Measurements from ENCODE around the gene ENTPD1. TPM values are rescaled to one million over a fixed set of nuclear protein-coding genes. Genes with fewer than 3 reads are reported as not detected.
"Not testable (repeated sequence)": the region's sequence is repeated elsewhere in the genome, so short reads cannot be mapped to it uniquely, and the experiment has no call there.

Gene ENTPD1
- total RNA-seq, 2 experiments from 2014 or later: 0.26 to 0.35 TPM

GRCh38 chr10:95767884-95768556 lies 12.1 kb downstream of the ENTPD1 start:
- no peaks in the 10 kb centered on the region for H3K27me3 Mint-ChIP-seq (ENCODE audit: low read depth)
- H3K9me3 Mint-ChIP-seq: no peaks in the 10 kb centered on the region
- CTCF ChIA-PET: no interaction called here
- intact Hi-C loops (cut with micrococcal nuclease): no loop called here
- no peak overlapping the region for H3K27ac Mint-ChIP-seq
- H3K4me3 Mint-ChIP-seq: no peak overlapping the region
- no peaks in the 10 kb centered on the region for H3K4me1 Mint-ChIP-seq (ENCODE audit: low read depth)
- no peaks in the 10 kb centered on the region for H3K36me3 Mint-ChIP-seq (ENCODE audit: low read depth)
- no peak for DNase-seq

- Mint-ChIP-seq H3K27me3 (ENCODE audit: low read depth) (no peaks in the 10 kb centered on the region), H3K36me3 (ENCODE audit: low read depth) (no peaks in the 10 kb centered on the region), H3K4me1 (ENCODE audit: low read depth) (no peaks in the 10 kb centered on the region), H3K4me3 (no peak overlapping the region), H3K27ac (no peak overlapping the region), H3K9me3 (no peaks in the 10 kb centered on the region)
- intact Hi-C loops (cut with micrococcal nuclease): no loop called here
- CTCF ChIA-PET: no interaction called here
- DNase-seq: no peak
Measured at GRCh38 chr10:95770084-95770720, 14.2 kb downstream of the ENTPD1 start.

- H3K36me3 Mint-ChIP-seq (ENCODE audit: low read depth); H3K27ac Mint-ChIP-seq; H3K27me3 Mint-ChIP-seq (ENCODE audit: low read depth); DNase-seq; intact Hi-C loops (cut with micrococcal nuclease); H3K4me1 Mint-ChIP-seq (ENCODE audit: low read depth); H3K9me3 Mint-ChIP-seq; H3K4me3 Mint-ChIP-seq; CTCF ChIA-PET: not testable (repeated sequence)
Measured at GRCh38 chr10:95773454-95773853, 17.5 kb downstream of the ENTPD1 start.

- CTCF ChIA-PET: interaction anchor here (0.6 kb wide), 1 partner anchor 83 kb away, joined by 3 read pairs; no protein-coding TSS in a partner anchor
Measured at GRCh38 chr10:95777638-95778037, 21.7 kb downstream of the ENTPD1 start.

GRCh38 chr10:95782318-95782717 lies 26.4 kb downstream of the ENTPD1 start:
- no peaks in the 10 kb centered on the region for H3K9me3 Mint-ChIP-seq
- H3K4me1 Mint-ChIP-seq (ENCODE audit: low read depth): no peaks in the 10 kb centered on the region
- H3K36me3 Mint-ChIP-seq (ENCODE audit: low read depth): peaks cover 1% of the 10 kb centered on the region
- no peak overlapping the region for H3K4me3 Mint-ChIP-seq
- intact Hi-C loops (cut with micrococcal nuclease): no loop called here
- no peak overlapping the region for H3K27ac Mint-ChIP-seq
- peaks cover 23% of the 10 kb centered on the region for H3K27me3 Mint-ChIP-seq (ENCODE audit: low read depth)
- CTCF ChIA-PET: no interaction called here
- DNase-seq: no peak

More at GRCh38 chr10:95777638-95778037, 21.7 kb downstream of the ENTPD1 start:
- intact Hi-C loops (cut with micrococcal nuclease); H3K27ac Mint-ChIP-seq; H3K4me1 Mint-ChIP-seq (ENCODE audit: low read depth); DNase-seq; H3K4me3 Mint-ChIP-seq; H3K36me3 Mint-ChIP-seq (ENCODE audit: low read depth); H3K9me3 Mint-ChIP-seq: not testable (repeated sequence)
- peaks cover 22% of the 10 kb centered on the region for H3K27me3 Mint-ChIP-seq (ENCODE audit: low read depth)

- DNase-seq: no peak
- intact Hi-C loops (cut with micrococcal nuclease): no loop called here
- CTCF ChIA-PET: interaction anchor here (0.7 kb wide), 1 partner anchor 141 kb away, joined by 5 read pairs; no protein-coding TSS in a partner anchor
- Mint-ChIP-seq H3K9me3 (no peaks in the 10 kb centered on the region), H3K4me3 (no peak overlapping the region), H3K36me3 (ENCODE audit: low read depth) (no peaks in the 10 kb centered on the region), H3K4me1 (ENCODE audit: low read depth) (no peaks in the 10 kb centered on the region), H3K27me3 (ENCODE audit: low read depth) (peaks cover 19% of the 10 kb centered on the region), H3K27ac (no peak overlapping the region)
Measured at GRCh38 chr10:95783741-95784140, 27.8 kb downstream of the ENTPD1 start.

- no peaks in the 10 kb centered on the region for H3K36me3 Mint-ChIP-seq (ENCODE audit: low read depth)
- peaks cover 15% of the 10 kb centered on the region for H3K27me3 Mint-ChIP-seq (ENCODE audit: low read depth)
- no peak for DNase-seq
- no peaks in the 10 kb centered on the region for H3K9me3 Mint-ChIP-seq
- intact Hi-C loops (cut with micrococcal nuclease): no loop called here
- no peak overlapping the region for H3K4me3 Mint-ChIP-seq
- CTCF ChIA-PET: interaction anchor here (0.7 kb wide), 1 partner anchor 140 kb away, joined by 5 read pairs; no protein-coding TSS in a partner anchor
- H3K4me1 Mint-ChIP-seq (ENCODE audit: low read depth): no peaks in the 10 kb centered on the region
- no peak overlapping the region for H3K27ac Mint-ChIP-seq
Measured at GRCh38 chr10:95784279-95784913, 28.4 kb downstream of the ENTPD1 start.

GRCh38 chr10:95785317-95785716 lies 29.4 kb downstream of the ENTPD1 start:
- Mint-ChIP-seq H3K27ac (no peak overlapping the region), H3K27me3 (ENCODE audit: low read depth) (peaks cover 14% of the 10 kb centered on the region), H3K9me3 (no peaks in the 10 kb centered on the region), H3K4me3 (no peak overlapping the region), H3K4me1 (ENCODE audit: low read depth) (no peaks in the 10 kb centered on the region), H3K36me3 (ENCODE audit: low read depth) (no peaks in the 10 kb centered on the region)
- intact Hi-C loops (cut with micrococcal nuclease): no loop called here
- no peak for DNase-seq
- CTCF ChIA-PET: no interaction called here

GRCh38 chr10:95785942-95786669 lies 30.1 kb downstream of the ENTPD1 start:
- H3K36me3 Mint-ChIP-seq (ENCODE audit: low read depth): no peaks in the 10 kb centered on the region
- H3K27me3 Mint-ChIP-seq (ENCODE audit: low read depth): peaks cover 7% of the 10 kb centered on the region
- DNase-seq: no peak
- H3K4me1 Mint-ChIP-seq (ENCODE audit: low read depth): no peaks in the 10 kb centered on the region
- H3K27ac Mint-ChIP-seq: no peak overlapping the region
- intact Hi-C loops (cut with micrococcal nuclease): no loop called here
- CTCF ChIA-PET: no interaction called here
- no peaks in the 10 kb centered on the region for H3K9me3 Mint-ChIP-seq
- H3K4me3 Mint-ChIP-seq: no peak overlapping the region

- no peak for DNase-seq
- H3K4me3 Mint-ChIP-seq: no peak overlapping the region
- CTCF ChIA-PET: no interaction called here
- H3K27ac Mint-ChIP-seq: no peak overlapping the region
- intact Hi-C loops (cut with micrococcal nuclease): no loop called here
- H3K4me1 Mint-ChIP-seq (ENCODE audit: low read depth): no peaks in the 10 kb centered on the region
- peaks cover 5% of the 10 kb centered on the region for H3K27me3 Mint-ChIP-seq (ENCODE audit: low read depth)
- no peaks in the 10 kb centered on the region for H3K9me3 Mint-ChIP-seq
- H3K36me3 Mint-ChIP-seq (ENCODE audit: low read depth): no peaks in the 10 kb centered on the region
Measured at GRCh38 chr10:95787447-95787846, 31.5 kb downstream of the ENTPD1 start.

- H3K36me3 Mint-ChIP-seq (ENCODE audit: low read depth): no peaks in the 10 kb centered on the region
- DNase-seq: no peak
- H3K27ac Mint-ChIP-seq: no peak overlapping the region
- no peaks in the 10 kb centered on the region for H3K9me3 Mint-ChIP-seq
- no peak overlapping the region for H3K4me3 Mint-ChIP-seq
- CTCF ChIA-PET: no interaction called here
- H3K27me3 Mint-ChIP-seq (ENCODE audit: low read depth): peaks cover 2% of the 10 kb centered on the region
- intact Hi-C loops (cut with micrococcal nuclease): no loop called here
- H3K4me1 Mint-ChIP-seq (ENCODE audit: low read depth): no peaks in the 10 kb centered on the region
Measured at GRCh38 chr10:95788830-95789229, 32.9 kb downstream of the ENTPD1 start.

GRCh38 chr10:95789902-95790301 lies 33.9 kb downstream of the ENTPD1 start:
- CTCF ChIA-PET: no interaction called here
- Mint-ChIP-seq H3K4me1 (ENCODE audit: low read depth) (no peaks in the 10 kb centered on the region), H3K36me3 (ENCODE audit: low read depth) (no peaks in the 10 kb centered on the region), H3K9me3 (no peaks in the 10 kb centered on the region), H3K4me3 (no peak overlapping the region), H3K27me3 (ENCODE audit: low read depth) (peaks cover 2% of the 10 kb centered on the region), H3K27ac (no peak overlapping the region)
- no peak for DNase-seq
- intact Hi-C loops (cut with micrococcal nuclease): no loop called here

All from activated naive CD4-positive, alpha-beta T cell treated with anti-CD3 and anti-CD28 coated beads for 36 hours (primary cell).